Glutamatergic neuron (in vitro differentiated cells): Measurements from ENCODE around the gene KIF6. TPM values are rescaled to one million over a fixed set of nuclear protein-coding genes. Genes with fewer than 3 reads are reported as not detected.
A peak's percentile ranks its signal among the peaks of the same experiment; 100 is the strongest.

Experiments
- DNase-seq: peaks from one replicate; pipeline ENCODE4 v3.0.0; 2022
- H3K27ac Mint-ChIP-seq: one replicate; pipeline ENCODE4 v1.8.0; 2020; ENCODE audit warnings: mild to moderate bottlenecking, mixed read lengths, inconsistent platforms; ENCODE audit not compliant: unreplicated experiment
- H3K27me3 Mint-ChIP-seq: one replicate; pipeline ENCODE4 v1.8.0; 2020; ENCODE audit warnings: mild to moderate bottlenecking, moderate library complexity, mixed read lengths, inconsistent platforms; ENCODE audit not compliant: unreplicated experiment
- H3K36me3 Mint-ChIP-seq: one replicate; pipeline ENCODE4 v1.8.0; 2020; ENCODE audit warnings: mild to moderate bottlenecking, mixed read lengths, inconsistent platforms; ENCODE audit not compliant: unreplicated experiment
- H3K4me1 Mint-ChIP-seq: one replicate; pipeline ENCODE4 v1.8.0; 2020; ENCODE audit warnings: mild to moderate bottlenecking, low read depth, mixed read lengths, inconsistent platforms; ENCODE audit not compliant: unreplicated experiment
- H3K4me3 Mint-ChIP-seq: one replicate; pipeline ENCODE4 v1.8.0; 2020; ENCODE audit warnings: mild to moderate bottlenecking, mixed read lengths, inconsistent platforms; ENCODE audit not compliant: unreplicated experiment
- H3K9me3 Mint-ChIP-seq: one replicate; pipeline ENCODE4 v1.8.0; 2020; ENCODE audit warnings: mild to moderate bottlenecking, moderate library complexity, mixed read lengths, inconsistent platforms; ENCODE audit not compliant: unreplicated experiment
- total RNA-seq: library from RNA; stranded (reverse); fragmentation: NEBNext Ultra II Directional; extraction: Animal tissue kit (Norgen Biotek cat#: 25700); gene quantifications from one replicate; pipeline ENCODE4 v1.2.1, GENCODE V29; 2021; ENCODE audit not compliant: unreplicated experiment
- TF ChIP-seq, protein P1 (sequence below): fragments of 200-600 bp; sonication (generic); IDR thresholded peaks from one replicate; pipeline ENCODE4 v1.5.0; 2021; ENCODE audit not compliant: partially characterized antibody, unreplicated experiment

The KIF6 gene
- total RNA-seq, 1 donor from 2014 or later: 1.1 TPM

- DNase-seq: no peak
- no peaks in the 10 kb centered on the region for H3K27me3 Mint-ChIP-seq
- TF ChIP-seq, protein P1, sequence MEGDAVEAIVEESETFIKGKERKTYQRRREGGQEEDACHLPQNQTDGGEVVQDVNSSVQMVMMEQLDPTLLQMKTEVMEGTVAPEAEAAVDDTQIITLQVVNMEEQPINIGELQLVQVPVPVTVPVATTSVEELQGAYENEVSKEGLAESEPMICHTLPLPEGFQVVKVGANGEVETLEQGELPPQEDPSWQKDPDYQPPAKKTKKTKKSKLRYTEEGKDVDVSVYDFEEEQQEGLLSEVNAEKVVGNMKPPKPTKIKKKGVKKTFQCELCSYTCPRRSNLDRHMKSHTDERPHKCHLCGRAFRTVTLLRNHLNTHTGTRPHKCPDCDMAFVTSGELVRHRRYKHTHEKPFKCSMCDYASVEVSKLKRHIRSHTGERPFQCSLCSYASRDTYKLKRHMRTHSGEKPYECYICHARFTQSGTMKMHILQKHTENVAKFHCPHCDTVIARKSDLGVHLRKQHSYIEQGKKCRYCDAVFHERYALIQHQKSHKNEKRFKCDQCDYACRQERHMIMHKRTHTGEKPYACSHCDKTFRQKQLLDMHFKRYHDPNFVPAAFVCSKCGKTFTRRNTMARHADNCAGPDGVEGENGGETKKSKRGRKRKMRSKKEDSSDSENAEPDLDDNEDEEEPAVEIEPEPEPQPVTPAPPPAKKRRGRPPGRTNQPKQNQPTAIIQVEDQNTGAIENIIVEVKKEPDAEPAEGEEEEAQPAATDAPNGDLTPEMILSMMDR: no peak
- H3K9me3 Mint-ChIP-seq: peaks cover 2% of the 10 kb centered on the region
- H3K4me1 Mint-ChIP-seq: peaks cover 14% of the 10 kb centered on the region
- no peak overlapping the region for H3K27ac Mint-ChIP-seq
- no peak overlapping the region for H3K4me3 Mint-ChIP-seq
- no peaks in the 10 kb centered on the region for H3K36me3 Mint-ChIP-seq
Measured at GRCh38 chr6:39335780-39336545, 389.2 kb downstream of the KIF6 start.

DNA sequence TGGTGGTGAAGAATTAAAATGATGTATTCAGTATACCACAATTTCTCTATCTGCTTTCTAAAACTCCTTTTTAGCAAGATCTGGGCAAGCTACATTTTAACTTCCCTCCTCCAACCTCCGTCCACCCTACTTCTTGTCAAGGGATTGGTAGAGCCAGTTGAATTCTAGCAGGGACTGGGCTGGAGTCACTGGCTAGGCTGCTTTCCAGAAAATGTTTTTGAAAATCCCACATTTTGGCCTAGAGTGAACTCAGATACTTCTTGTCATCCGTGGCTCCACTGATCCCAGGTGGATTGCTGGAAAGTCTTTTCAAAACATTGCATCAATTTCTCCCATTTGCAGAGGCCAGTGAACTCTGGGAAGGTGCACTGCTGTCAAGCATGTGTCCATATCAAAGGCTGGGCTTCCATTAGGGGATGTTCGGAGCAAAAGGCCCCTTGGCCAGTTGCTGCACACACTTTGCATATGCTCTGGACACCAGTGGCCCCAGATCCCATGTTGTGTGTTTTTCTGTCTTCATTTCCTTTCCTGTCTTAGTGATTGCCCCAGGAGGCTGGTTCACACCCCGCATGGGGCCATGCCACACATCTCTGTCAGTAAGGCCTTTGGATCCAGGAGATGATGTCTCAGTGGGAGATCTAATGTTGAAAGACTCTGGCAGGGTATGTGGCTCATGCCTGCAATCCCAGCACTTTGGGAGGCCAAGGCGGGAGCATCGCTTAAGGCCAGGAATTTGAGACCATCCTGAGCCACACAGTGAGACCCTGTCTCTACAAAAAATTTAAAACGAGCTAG is 391.4 kb downstream of the KIF6 start:
- Mint-ChIP-seq H3K4me3 (no peak overlapping the region), H3K27me3 (peaks cover 3% of the 10 kb centered on the region), H3K9me3 (peaks cover 6% of the 10 kb centered on the region), H3K36me3 (no peaks in the 10 kb centered on the region), H3K27ac (no peak overlapping the region), H3K4me1 (peaks cover 20% of the 10 kb centered on the region)
- DNase-seq: no peak
- TF ChIP-seq, protein P1: no peak

GRCh38 chr6:39330476-39330875 is 394.7 kb downstream of the KIF6 start:
- TF ChIP-seq, protein P1: no peak
- Mint-ChIP-seq H3K9me3 (peaks cover 15% of the 10 kb centered on the region), H3K4me3 (no peak overlapping the region), H3K36me3 (no peaks in the 10 kb centered on the region), H3K4me1 (peaks cover 31% of the 10 kb centered on the region), H3K27me3 (peaks cover 12% of the 10 kb centered on the region), H3K27ac (no peak overlapping the region)
- no peak for DNase-seq

- Mint-ChIP-seq H3K27me3 (peaks cover 12% of the 10 kb centered on the region), H3K4me1 (peaks cover 31% of the 10 kb centered on the region), H3K9me3 (peaks cover 15% of the 10 kb centered on the region), H3K27ac (no peak overlapping the region), H3K4me3 (no peak overlapping the region), H3K36me3 (no peaks in the 10 kb centered on the region)
- DNase-seq: no peak
- TF ChIP-seq, protein P1: no peak
Measured at GRCh38 chr6:39330057-39330456, 395.2 kb downstream of the KIF6 start.

- peaks cover 15% of the 10 kb centered on the region for H3K9me3 Mint-ChIP-seq
- TF ChIP-seq, protein P1: no peak
- peaks cover 16% of the 10 kb centered on the region for H3K27me3 Mint-ChIP-seq
- peaks cover 28% of the 10 kb centered on the region for H3K4me1 Mint-ChIP-seq
- peak overlapping the region; percentile 91 for H3K27ac Mint-ChIP-seq
- no peak for DNase-seq
- H3K36me3 Mint-ChIP-seq: no peaks in the 10 kb centered on the region
- peak overlapping the region; percentile 76 for H3K4me3 Mint-ChIP-seq
Measured at GRCh38 chr6:39328066-39328465, 397.1 kb downstream of the KIF6 start.
